Activated CD8-positive, alpha-beta memory T cell treated with anti-CD3 and anti-CD28 coated beads, Interleukin-2, amount 50 U/mL, for 1 hour (primary cell): Measurements from ENCODE around the gene RBP4.
"Not testable (repeated sequence)": the region's sequence is repeated elsewhere in the genome, so short reads cannot be mapped to it uniquely, and the experiment has no call there.

Source experiments
- DNase-seq: peaks from one replicate; pipeline ENCODE4 v3.0.0-alpha.2; 2020; ENCODE audit errors: extremely low read depth

RBP4 gene

GRCh38 chr10:93566435-93567276, 34.4 kb downstream of the RBP4 start, which contains the start of gene FFAR4:
Gene FFAR4 (plus strand): TSS chr10:93566665. CDS start chr10:93566721, 56 bp downstream.
- no peak for DNase-seq

GRCh38 chr10:93565446-93565845, 35.6 kb downstream of the RBP4 start:
- DNase-seq = no peak

GRCh38 chr10:93560541-93560940, 40.5 kb downstream of the RBP4 start:
- no peak for DNase-seq

- no peak for DNase-seq
These were observed 41.5 kb downstream of the RBP4 start for GRCh38 chr10:93559490-93559889.

GRCh38 chr10:93554760-93555432, 46.1 kb downstream of the RBP4 start:
- DNase-seq = no peak

GRCh38 chr10:93554316-93554663, 46.7 kb downstream of the RBP4 start:
- no peak for DNase-seq

GRCh38 chr10:93553482-93554315, 47.3 kb downstream of the RBP4 start:
- DNase-seq = no peak

- no peak for DNase-seq
These were observed 48.3 kb downstream of the RBP4 start for GRCh38 chr10:93552780-93553179.

GRCh38 chr10:93550606-93551005, 50.4 kb downstream of the RBP4 start:
- DNase-seq = no peak

GRCh38 chr10:93548376-93549071, 52.5 kb downstream of the RBP4 start:
- DNase-seq = no peak

- no peak for DNase-seq
These were observed 53.5 kb downstream of the RBP4 start for GRCh38 chr10:93547522-93547921.

GRCh38 chr10:93546995-93547394, 54.0 kb downstream of the RBP4 start:
- DNase-seq = not testable (repeated sequence)

GRCh38 chr10:93542358-93542791, 58.7 kb downstream of the RBP4 start:
- DNase-seq = no peak
